ENCODE measurements around the gene DHFR.

DNA sequence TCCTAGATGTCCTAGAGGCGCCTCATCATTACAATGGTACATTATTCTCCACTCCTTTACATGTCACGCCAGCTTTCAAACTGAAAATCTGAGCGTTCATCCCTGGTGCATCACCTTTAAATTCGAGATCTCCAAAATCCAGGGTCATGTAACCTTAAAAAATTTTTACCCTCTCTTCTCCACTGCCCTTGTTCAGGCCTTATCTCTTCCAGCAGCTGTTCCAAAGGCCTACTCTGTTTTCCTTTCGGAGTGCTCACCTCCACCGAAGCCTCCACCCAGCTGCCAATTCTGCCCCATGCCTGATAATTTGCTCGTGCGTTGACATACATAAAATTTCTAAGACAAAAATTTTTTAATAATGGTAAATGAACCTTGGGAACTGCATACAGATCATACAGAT is 1.3 kb downstream of the DHFR start:
- TF ChIP-seq, protein P1, sequence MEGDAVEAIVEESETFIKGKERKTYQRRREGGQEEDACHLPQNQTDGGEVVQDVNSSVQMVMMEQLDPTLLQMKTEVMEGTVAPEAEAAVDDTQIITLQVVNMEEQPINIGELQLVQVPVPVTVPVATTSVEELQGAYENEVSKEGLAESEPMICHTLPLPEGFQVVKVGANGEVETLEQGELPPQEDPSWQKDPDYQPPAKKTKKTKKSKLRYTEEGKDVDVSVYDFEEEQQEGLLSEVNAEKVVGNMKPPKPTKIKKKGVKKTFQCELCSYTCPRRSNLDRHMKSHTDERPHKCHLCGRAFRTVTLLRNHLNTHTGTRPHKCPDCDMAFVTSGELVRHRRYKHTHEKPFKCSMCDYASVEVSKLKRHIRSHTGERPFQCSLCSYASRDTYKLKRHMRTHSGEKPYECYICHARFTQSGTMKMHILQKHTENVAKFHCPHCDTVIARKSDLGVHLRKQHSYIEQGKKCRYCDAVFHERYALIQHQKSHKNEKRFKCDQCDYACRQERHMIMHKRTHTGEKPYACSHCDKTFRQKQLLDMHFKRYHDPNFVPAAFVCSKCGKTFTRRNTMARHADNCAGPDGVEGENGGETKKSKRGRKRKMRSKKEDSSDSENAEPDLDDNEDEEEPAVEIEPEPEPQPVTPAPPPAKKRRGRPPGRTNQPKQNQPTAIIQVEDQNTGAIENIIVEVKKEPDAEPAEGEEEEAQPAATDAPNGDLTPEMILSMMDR (IDR thresholded peaks at IDR 0.05 in 8 of 11, conservative IDR thresholded peaks at IDR 0.05 in 3 of 11): no peak
- TF ChIP-seq POLR2AphosphoS5 (IDR thresholded peaks at IDR 0.05): no peak
